Fibroblast of peridontal ligament (primary cell): ENCODE results near the gene TTI1.
"Not testable (repeated sequence)": the region's sequence is repeated elsewhere in the genome, so short reads cannot be mapped to it uniquely, and the experiment has no call there.

Experiments used
- DNase-seq: peaks from one replicate; pipeline ENCODE4 v3.0.0-alpha.2; 2010; ENCODE audit errors: extremely low read depth

TTI1 gene

GRCh38 chr20:38011696-38012095 is 21.6 kb downstream of the TTI1 start:
- no peak for DNase-seq

GRCh38 chr20:38009416-38009815 is 23.8 kb downstream of the TTI1 start:
- not testable (repeated sequence) for DNase-seq

GRCh38 chr20:38008233-38008944 is 24.9 kb downstream of the TTI1 start:
- DNase-seq, result no peak

- no peak for DNase-seq
These were observed 25.7 kb downstream of the TTI1 start for GRCh38 chr20:38007526-38007925.

- DNase-seq, result no peak
These were observed 27.4 kb downstream of the TTI1 start for GRCh38 chr20:38005903-38006302.

- DNase-seq, result no peak
These were observed 28.8 kb downstream of the TTI1 start for GRCh38 chr20:38004416-38004815.

GRCh38 chr20:38002422-38002821 is 30.8 kb downstream of the TTI1 start:
- DNase-seq, result no peak

GRCh38 chr20:38001981-38002380 is 31.3 kb downstream of the TTI1 start:
- no peak for DNase-seq

GRCh38 chr20:38001173-38001875 is 31.9 kb downstream of the TTI1 start:
- DNase-seq, result peak; percentile 75

GRCh38 chr20:38000293-38000692 is 33.0 kb downstream of the TTI1 start:
- DNase-seq, result no peak

- DNase-seq, result no peak
These were observed 33.6 kb downstream of the TTI1 start for GRCh38 chr20:37999526-38000263.

GRCh38 chr20:37997516-37997915 is 35.7 kb downstream of the TTI1 start:
- DNase-seq, result no peak

GRCh38 chr20:37995856-37996605 is 37.2 kb downstream of the TTI1 start:
- no peak for DNase-seq

- no peak for DNase-seq
These were observed 38.7 kb downstream of the TTI1 start for GRCh38 chr20:37994512-37994911.

- peak; percentile 93 for DNase-seq
These were observed 40.4 kb downstream of the TTI1 start for GRCh38 chr20:37992802-37993409.

- no peak for DNase-seq
These were observed 41.3 kb downstream of the TTI1 start for GRCh38 chr20:37991908-37992307.

GRCh38 chr20:37991157-37991866 is 41.9 kb downstream of the TTI1 start:
- DNase-seq, result no peak

GRCh38 chr20:37990571-37991151 is 42.6 kb downstream of the TTI1 start:
- peak; percentile 25 for DNase-seq

GRCh38 chr20:37989601-37990295 is 43.5 kb downstream of the TTI1 start:
- no peak for DNase-seq
